Measurements from ENCODE around the gene CDH18.

Gene CDH18

DNA sequence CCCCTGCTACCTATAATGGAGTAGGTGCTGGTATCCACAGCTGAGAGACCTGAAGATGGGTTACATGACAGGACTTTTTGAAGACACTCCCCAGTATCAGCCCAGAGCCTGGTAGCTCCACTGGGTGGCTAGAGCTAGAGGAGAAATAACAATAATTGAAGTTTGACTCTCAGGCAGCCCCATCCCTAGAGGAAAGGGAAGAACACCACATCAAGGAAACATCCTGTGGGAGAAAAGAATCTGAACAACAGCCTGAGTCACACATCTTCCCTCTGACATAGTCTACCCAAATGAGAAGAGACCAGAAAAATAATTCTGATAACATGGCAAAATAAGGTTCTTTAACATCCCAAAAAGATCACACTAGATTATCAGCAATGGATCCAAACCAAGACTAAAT, 432.1 kb downstream of the CDH18 start:
- no peak for DNase-seq

DNA sequence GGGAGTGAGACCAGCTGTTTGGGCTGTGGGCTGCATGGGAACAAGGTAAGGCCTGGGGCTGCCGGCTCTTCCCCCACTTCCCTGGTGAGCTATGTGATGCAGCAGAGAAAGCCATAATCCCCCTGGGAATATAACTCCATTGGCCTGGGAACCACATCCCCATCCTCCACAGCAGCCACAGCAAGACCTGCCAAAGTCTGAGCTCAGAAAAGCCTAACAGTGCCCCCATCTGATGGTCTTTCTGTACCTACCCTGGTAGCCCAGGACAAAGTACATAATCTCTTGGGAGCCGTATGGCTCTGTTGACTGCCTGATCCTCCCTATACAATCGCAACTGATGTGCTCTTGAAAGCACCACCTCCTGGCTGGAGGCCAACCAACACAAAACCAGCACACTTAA, 432.6 kb downstream of the CDH18 start:
- DNase-seq, result no peak

- DNase-seq, result no peak
Measured at GRCh38 chr5:19554524-19554923, 433.5 kb downstream of the CDH18 start.

- no peak for DNase-seq
Measured at GRCh38 chr5:19547640-19548039, 440.4 kb downstream of the CDH18 start.

GRCh38 chr5:19546521-19546920, 441.5 kb downstream of the CDH18 start:
- DNase-seq, result no peak

DNA sequence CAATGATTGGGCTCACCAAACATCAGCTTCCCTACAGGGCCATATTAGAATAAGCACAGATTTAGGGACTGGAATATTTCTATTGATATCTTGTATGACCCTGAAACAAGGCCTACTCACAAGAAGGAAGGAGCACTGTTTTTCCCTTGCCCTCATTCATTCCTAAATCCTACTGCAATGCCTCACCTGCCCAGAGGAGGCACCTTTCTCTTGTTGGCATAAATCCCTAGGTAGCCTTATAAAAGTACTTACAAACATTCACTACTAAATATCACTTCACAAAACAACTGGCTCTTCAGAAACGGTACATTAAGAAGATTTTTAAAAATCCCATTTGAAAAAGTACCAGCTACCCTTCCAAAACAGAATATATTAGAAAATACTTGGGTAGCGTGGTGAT, 449.4 kb downstream of the CDH18 start:
- no peak for DNase-seq

DNA sequence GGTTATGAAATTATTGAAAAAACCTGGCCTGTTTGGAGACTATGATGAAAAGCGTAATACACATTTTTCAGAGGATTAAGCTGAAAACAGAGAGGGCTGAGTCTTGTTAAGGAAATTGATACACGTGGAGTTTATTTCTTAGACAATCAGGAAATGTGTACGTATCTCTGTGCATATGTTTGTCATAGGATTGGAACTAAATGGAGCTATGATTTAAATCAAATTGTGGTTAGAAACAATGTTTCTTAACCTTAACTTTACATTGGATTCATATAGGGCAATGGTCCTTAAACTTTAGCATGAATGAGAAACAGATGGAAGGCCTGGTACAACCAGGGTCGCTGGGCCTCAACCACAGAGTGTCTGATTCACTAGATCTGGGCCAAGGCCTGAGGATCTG, 451.6 kb downstream of the CDH18 start:
- DNase-seq, result no peak

GRCh38 chr5:19534751-19535150, 453.2 kb downstream of the CDH18 start:
- no peak for DNase-seq

DNA sequence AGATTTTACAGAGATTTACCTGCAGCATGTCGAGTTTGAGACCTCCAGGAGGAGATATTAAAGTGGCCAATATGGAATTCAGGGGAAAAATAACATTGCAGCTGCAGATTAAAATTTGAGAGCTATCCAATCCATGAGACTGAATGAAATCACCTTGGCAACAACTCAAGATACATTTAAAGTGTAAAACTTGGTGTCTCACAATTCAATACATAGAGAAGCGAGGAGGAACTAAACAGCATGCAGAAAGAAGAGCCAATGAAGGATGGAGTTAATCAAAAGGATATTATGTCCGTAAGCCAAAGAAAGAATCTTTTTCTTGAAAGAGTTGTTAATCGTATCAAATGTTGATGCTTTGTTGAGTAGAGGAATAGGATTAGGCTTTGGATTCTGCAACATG, 455.1 kb downstream of the CDH18 start:
- DNase-seq, result no peak

- no peak for DNase-seq
Measured at GRCh38 chr5:19531374-19531952, 456.5 kb downstream of the CDH18 start.

GRCh38 chr5:19519448-19519847, 468.6 kb downstream of the CDH18 start:
- no peak for DNase-seq

- no peak for DNase-seq
Measured at GRCh38 chr5:19498852-19499251, 489.1 kb downstream of the CDH18 start.

DNA sequence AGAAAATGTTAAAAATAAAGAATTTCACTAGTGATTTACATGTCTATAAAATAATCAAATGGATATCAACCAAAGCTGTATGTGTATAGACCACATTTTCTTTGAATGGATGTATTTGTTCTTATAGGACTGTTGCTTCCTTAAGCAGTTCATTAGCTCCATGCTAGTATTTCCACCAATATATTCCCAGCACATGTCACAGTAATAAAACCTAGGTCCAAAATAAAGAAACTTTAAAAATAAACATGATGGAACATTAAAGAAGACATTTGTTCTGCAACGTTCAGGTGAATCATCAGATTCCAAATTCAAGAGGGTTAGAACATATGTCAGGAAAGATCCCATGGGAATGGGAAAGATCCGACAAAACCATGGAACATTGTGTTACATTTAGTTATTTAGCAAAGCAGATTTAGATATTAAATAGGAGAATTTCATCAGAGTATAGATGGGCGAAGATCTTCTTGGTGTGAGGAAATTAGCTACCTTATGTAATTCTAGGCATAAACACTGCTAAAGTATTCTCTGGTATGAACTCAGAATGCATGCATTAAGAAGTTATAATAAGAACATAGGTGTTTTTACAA, 490.7 kb downstream of the CDH18 start:
- DNase-seq, result no peak

GRCh38 chr5:19496056-19496455, 491.9 kb downstream of the CDH18 start:
- no peak for DNase-seq

- DNase-seq, result no peak
Measured at GRCh38 chr5:19492861-19493260, 495.1 kb downstream of the CDH18 start.

DNA sequence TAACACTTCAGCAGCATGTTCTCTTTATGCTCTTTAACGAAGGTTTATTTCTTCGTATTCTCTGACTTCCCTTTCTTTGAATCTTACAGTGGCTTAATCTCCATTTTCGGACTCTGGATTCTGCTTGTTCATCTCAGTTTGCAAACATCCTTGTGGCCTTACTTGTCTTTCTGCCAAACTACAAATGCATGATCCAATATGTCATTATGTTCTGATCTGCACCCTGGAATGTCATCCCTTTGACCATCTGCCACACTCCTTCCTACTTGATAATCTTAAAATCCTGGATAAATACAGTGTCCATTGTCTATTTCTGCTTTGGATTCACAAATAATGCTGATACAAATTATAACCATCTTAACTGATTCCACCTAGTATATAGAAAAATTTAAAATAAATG, 499.2 kb downstream of the CDH18 start:
- no peak for DNase-seq

DNA sequence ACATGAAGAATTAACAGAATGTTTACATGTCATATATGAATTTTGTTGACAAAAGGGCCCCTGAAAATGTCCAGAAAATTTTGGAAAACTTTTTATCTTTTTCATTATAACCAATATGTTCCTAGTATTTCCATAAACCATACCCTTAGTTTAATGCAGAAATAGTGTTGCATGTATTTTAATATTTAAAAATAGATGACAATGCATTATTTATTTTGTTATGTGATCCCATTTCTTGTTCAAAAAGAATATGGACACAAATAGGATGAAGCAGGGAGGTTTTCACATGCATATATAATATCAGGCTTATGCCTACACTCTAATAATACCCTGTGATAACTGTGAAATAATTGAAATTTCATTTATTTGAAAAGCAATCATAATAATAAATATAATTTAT, 500.5 kb downstream of the CDH18 start:
- DNase-seq, result no peak

GRCh38 chr5:19479562-19479961, 508.4 kb downstream of the CDH18 start:
- DNase-seq, result no peak

DNA sequence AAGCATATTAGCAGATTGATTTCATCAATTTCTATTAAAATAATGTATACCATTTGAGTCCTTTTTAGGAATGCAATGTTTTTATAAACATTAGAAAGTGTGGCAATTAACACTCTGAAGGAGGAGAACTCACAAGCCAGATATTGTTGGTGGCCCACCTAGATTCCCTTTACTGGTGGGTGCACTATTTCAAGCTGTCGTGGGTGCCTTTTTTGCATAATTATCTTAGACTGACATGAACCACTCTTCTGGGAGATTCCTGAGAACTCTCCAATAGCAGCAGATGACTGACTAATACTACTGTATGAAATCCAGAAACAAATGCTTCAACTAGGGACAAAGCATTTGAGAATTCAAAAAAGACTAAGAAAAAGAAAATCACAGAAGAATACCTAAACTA, 526.0 kb downstream of the CDH18 start:
- DNase-seq, result no peak

- no peak for DNase-seq
Measured at GRCh38 chr5:19424506-19424905, 563.5 kb downstream of the CDH18 start.
